Stimulated activated CD8-positive, alpha-beta memory T cell treated with anti-CD3 and anti-CD28 coated beads, Interleukin-4, amount 100 ng/mL, for 4 hours (primary cell): ENCODE results near the gene ZNF195.
"Not testable (repeated sequence)": the region's sequence is repeated elsewhere in the genome, so short reads cannot be mapped to it uniquely, and the experiment has no call there.

Experiments
- DNase-seq, 2 donors: peaks; one replicate each; pipeline ENCODE4 v3.0.0-alpha.2; 2020; ENCODE audit warnings: low read depth in 2 of 2, low spot score in 1 of 2

ZNF195 gene

DNA sequence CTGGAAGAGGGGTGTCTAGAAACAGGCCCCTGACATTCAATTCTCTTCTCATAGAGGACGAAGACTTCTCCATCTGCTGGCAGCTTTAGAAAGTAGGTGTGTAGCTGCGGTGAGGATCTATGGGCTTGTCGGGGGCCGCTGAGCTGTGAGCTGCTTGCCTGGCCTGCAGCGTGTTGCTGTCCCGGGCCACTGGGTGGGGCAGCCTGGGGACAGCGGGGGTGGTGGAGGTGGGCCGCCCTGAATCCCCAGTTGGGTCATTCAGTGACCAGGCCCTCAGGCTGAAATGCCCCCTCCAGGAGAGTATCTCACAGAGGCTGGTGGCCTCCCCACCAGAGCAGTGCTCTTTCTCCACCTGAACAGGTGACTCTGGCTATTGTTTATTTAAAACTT, 23.9 kb upstream of the ZNF195 start:
- DNase-seq, result not testable (repeated sequence)

- not testable (repeated sequence) for DNase-seq
These were observed 23.4 kb upstream of the ZNF195 start for GRCh38 chr11:3402181-3402860.

- DNase-seq, result not testable (repeated sequence)
These were observed 22.1 kb upstream of the ZNF195 start for GRCh38 chr11:3401052-3401451.

- not testable (repeated sequence) for DNase-seq
These were observed 19.6 kb upstream of the ZNF195 start for GRCh38 chr11:3398509-3398908.

- not testable (repeated sequence) for DNase-seq
These were observed 19.2 kb upstream of the ZNF195 start for GRCh38 chr11:3398106-3398505.

GRCh38 chr11:3397210-3397609, 18.3 kb upstream of the ZNF195 start:
- DNase-seq, result not testable (repeated sequence)

- not testable (repeated sequence) for DNase-seq
These were observed 16.5 kb upstream of the ZNF195 start for GRCh38 chr11:3395468-3395867.

- not testable (repeated sequence) for DNase-seq
These were observed 16.0 kb upstream of the ZNF195 start for GRCh38 chr11:3394956-3395355.

DNA sequence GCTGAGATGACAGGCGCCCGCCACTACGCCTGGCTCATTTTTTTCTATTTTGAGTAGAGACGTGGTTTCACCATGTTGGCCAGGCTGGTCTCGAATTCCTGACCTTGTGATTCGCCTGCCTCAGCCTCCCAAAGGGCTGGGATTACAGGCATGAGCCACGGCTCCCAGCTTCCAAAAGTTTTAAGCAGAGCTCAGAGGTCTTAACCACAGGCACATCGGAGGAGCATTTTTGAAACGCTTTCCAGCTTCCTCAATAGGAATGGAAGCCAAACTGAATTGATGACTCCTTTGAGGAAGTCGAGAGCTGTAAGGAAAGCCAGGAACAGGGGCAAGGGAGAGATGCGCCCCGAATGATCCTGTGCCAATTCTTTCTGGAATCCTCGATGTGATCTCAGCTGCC, 14.5 kb upstream of the ZNF195 start:
- not testable (repeated sequence) for DNase-seq

- no peak for DNase-seq
These were observed 3.8 kb upstream of the ZNF195 start for GRCh38 chr11:3382613-3383285.

DNA sequence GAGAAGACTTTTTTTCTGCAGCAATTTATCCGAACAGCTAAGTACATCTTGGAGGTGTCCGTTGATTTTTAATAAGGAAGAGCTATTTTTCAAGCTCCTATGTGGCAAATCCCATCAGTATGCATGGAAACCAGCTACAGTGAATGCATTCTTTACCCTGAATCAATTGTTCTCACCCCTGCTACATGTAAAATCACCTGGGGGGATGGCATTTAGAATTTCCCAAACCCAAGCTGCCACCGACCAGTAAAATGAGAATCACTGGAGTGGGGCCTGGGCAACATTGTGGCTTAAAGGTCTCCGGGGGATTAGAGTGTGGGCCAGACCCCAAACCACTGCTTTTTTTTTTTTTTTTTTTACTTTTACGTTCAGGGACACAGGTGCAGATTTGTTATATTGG, 2.8 kb upstream of the ZNF195 start:
- no peak for DNase-seq

GRCh38 chr11:3380706-3381545, 2.0 kb upstream of the ZNF195 start:
- no peak for DNase-seq

GRCh38 chr11:3375552-3375951, 3.4 kb downstream of the ZNF195 start:
- no peak for DNase-seq

DNA sequence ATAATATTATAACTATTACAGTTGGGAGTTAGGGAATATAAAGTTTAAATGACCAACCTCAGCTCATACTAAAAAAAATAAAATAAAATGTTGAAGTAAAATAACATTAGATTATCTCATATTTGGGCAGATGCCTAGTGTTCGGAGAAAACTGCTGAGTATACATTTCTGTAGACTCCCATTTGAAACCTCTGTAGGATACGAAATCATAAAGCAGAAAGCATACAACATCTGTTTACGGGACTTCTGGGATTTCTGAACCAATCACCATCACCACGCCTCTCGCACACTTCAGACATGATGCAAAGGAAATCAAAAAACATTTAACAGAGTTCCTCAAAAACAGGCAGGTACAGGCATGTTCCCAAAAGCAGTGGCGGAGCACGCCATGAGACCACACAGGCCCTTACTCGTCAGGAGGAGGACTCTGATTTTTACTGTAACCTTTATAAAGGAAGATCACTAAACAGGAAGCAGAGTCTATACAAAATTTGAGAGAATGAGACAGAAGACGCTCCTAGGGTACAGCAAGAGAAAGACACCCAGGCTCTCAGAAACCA, 8.6 kb downstream of the ZNF195 start:
- DNase-seq, result no peak

DNA sequence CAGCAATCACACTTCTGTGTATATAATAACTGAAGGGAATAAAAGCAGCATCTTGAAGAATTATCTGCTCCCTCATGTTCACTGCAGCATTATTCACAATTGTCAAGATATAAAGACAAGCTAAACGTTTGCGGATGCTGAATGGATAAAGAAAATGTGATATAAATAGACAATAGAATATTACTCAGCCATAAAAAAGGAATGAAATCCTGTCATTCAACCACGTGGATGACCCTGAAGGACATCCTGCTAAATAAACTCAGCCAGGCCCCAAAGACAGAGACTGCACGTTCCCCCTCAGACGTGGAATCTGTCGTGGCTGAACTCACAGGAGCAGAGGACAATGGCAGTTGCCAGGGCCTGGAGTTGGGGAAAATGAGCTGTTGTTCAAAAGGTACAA, 9.6 kb downstream of the ZNF195 start:
- no peak for DNase-seq

GRCh38 chr11:3368199-3368598, 10.7 kb downstream of the ZNF195 start:
- DNase-seq, result no peak

DNA sequence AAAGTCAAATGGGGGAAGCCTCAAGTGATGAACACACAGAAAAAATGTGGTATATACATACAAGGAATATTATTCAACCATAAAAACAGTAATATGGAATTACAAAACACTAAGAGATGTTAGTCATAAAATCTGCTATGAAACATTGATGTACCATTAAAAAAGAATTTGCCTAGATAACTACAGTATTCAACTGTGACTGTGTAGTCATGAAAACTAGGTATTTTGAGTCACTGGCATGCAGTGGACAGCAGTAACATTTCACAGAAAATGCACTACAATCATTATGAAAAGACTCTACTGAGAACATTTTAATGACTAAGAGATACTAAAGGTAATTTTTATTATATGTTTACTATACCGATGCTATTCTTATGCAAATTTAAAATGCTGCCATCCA, 11.7 kb downstream of the ZNF195 start:
- DNase-seq, result no peak

DNA sequence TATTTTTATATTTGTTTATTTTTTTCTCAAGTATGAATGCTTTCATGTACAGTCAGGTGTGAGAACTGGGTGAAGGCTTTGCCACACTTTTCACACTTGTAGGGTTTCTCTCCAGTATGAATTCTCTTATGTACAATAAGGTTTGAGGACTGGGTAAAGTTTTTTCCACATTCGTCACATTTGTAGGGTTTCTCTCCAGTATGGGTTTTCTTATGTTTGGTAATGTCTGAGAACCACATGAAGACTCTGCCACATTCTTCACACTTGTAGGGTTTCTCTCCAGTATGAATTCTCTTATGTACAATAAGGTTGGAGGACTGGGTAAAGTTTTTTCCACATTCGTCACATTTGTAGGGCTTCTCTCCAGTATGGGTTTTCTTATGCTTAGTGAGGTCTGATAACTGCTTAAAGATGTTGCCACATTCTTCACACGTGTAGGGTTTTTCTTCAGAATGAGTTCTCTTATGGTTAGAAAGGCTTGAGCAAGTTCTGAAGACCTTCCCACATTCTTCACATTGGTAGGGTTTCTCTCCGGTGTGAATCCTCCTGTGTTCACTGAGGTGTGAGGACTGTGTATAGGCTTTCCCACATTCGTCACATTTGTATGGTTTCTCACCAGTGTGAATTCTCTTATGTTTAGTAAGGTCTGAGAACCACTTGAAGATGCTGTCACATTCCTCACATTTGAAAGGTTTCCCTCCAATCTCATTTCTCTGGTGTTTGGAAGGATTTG, 19.7 kb downstream of the ZNF195 start:
- no peak for DNase-seq

DNA sequence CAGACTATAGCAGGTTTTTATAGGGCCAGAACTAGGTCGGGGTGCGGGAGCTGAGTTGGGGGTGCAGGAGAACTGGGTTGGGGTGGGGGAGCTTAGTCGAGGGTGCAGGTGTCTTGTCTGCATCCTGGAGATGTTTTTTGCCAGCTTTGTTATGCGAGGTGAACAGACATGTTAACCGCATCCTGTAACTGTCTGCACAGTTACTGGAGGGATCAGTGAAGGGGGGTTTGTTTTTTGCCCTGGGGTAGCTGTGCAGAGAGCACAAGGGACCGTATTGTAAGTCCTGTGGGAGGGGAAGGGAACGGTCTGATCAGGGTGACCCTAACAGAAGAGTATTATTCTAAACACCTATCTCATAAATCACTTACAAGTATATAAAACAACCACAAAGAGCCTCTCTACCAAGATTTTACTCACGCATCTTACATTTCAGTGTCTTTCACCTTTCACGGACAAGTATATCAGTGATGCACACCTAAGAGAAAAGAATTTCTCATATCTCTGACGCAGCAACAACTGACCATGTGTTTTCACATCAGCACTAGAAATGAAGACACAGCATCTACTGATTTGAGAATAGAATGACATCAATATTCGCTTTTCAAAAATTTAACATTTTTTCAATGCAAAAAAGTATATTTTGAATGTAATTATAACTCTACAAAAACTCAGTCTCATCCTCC, 20.8 kb downstream of the ZNF195 start:
- DNase-seq, result no peak

- no peak for DNase-seq
These were observed 21.6 kb downstream of the ZNF195 start for GRCh38 chr11:3357302-3357701.
